Astrocyte (in vitro differentiated cells and primary cell): ENCODE data around the gene SLC28A3. TPM values are rescaled to one million over a fixed set of nuclear protein-coding genes. Genes with fewer than 3 reads are reported as not detected.

Source experiments
- DNase-seq: peaks from one replicate; pipeline ENCODE4 v3.0.0-alpha.2; 2010; ENCODE audit warnings: low read depth
- FAIRE-seq: peaks from 2 replicates; lab custom pipeline; 2011; peaks lifted over from hg19 to GRCh38; lab: Jason Lieb, UNC
- H2AFZ ChIP-seq: 2 replicates; pipeline ENCODE4 v1.6.0; 2012; ENCODE audit warnings: low read depth, low read length, inconsistent platforms
- H3K27ac ChIP-seq: 2 replicates; pipeline ENCODE4 v1.5.1; 2011; ENCODE audit warnings: low read depth, low read length, inconsistent platforms
- H3K27me3 ChIP-seq: 2 replicates; pipeline ENCODE4 v1.6.0; 2011; ENCODE audit warnings: low read length, inconsistent platforms; ENCODE audit not compliant: insufficient read depth
- H3K36me3 ChIP-seq: 2 replicates; pipeline ENCODE4 v1.5.1; 2011; ENCODE audit warnings: low read length, inconsistent platforms; ENCODE audit not compliant: insufficient read depth
- H3K4me1 ChIP-seq: 2 replicates; pipeline ENCODE4 v1.5.1; 2011; ENCODE audit warnings: low read length, inconsistent platforms; ENCODE audit not compliant: insufficient read depth
- H3K4me2 ChIP-seq: 2 replicates; pipeline ENCODE4 v1.6.0; 2012; ENCODE audit warnings: low read length, inconsistent platforms
- H3K4me3 ChIP-seq: 2 replicates; pipeline ENCODE4 v1.5.1; 2011; ENCODE audit warnings: low read depth, mild to moderate bottlenecking, low read length, inconsistent platforms; ENCODE audit not compliant: insufficient read depth
- H3K79me2 ChIP-seq: 2 replicates; pipeline ENCODE4 v1.6.0; 2012; ENCODE audit warnings: mild to moderate bottlenecking, low read length, inconsistent platforms; ENCODE audit not compliant: insufficient read depth
- H3K9ac ChIP-seq: 2 replicates; pipeline ENCODE4 v1.6.0; 2012; ENCODE audit warnings: mild to moderate bottlenecking, low read length, inconsistent platforms
- H3K9me3 ChIP-seq: 2 replicates; pipeline ENCODE4 v1.5.1; 2012; ENCODE audit warnings: low read depth, mild to moderate bottlenecking, low read length, inconsistent platforms; ENCODE audit not compliant: insufficient read depth
- H4K20me1 ChIP-seq: 2 replicates; pipeline ENCODE4 v1.6.0; 2012; ENCODE audit warnings: low read length, inconsistent platforms; ENCODE audit not compliant: insufficient read depth
- H3K27ac Mint-ChIP-seq: one replicate; pipeline ENCODE4 v1.8.0; 2021; ENCODE audit warnings: mild to moderate bottlenecking, mixed read lengths; ENCODE audit not compliant: unreplicated experiment
- H3K27me3 Mint-ChIP-seq: one replicate; pipeline ENCODE4 v1.8.0; 2021; ENCODE audit warnings: low read depth, mixed read lengths; ENCODE audit not compliant: unreplicated experiment
- H3K36me3 Mint-ChIP-seq: one replicate; pipeline ENCODE4 v1.8.0; 2021; ENCODE audit warnings: low read depth, mixed read lengths; ENCODE audit not compliant: unreplicated experiment
- H3K4me1 Mint-ChIP-seq: one replicate; pipeline ENCODE4 v1.8.0; 2021; ENCODE audit warnings: low read depth, mixed read lengths; ENCODE audit not compliant: unreplicated experiment
- H3K4me3 Mint-ChIP-seq: one replicate; pipeline ENCODE4 v1.8.0; 2021; ENCODE audit warnings: mild to moderate bottlenecking, moderate library complexity, mixed read lengths; ENCODE audit not compliant: unreplicated experiment
- H3K9me3 Mint-ChIP-seq: one replicate; pipeline ENCODE4 v1.8.0; 2021; ENCODE audit warnings: mild to moderate bottlenecking, mixed read lengths; ENCODE audit not compliant: unreplicated experiment
- EZH2 ChIP-seq: IDR thresholded peaks from 2 replicates; pipeline ENCODE4 v1.6.1; 2012; ENCODE audit warnings: mild to moderate bottlenecking, low read length, inconsistent platforms; ENCODE audit not compliant: insufficient read depth
- total RNA-seq: library from RNA; stranded (reverse); gene quantifications from 2 replicates; pipeline ENCODE4 v1.2.1, GENCODE V29; 2021
- TF ChIP-seq, protein P1 (sequence below): IDR thresholded peaks from 2 replicates; pipeline ENCODE4 v1.5.1; 2011; ENCODE audit warnings: low read depth, mild to moderate bottlenecking, inconsistent platforms, low read length, moderate library complexity; ENCODE audit not compliant: insufficient read depth

Gene SLC28A3
- total RNA-seq, 1 donor from 2014 or later: 0.30 TPM

GRCh38 chr9:84343111-84343521 lies 2.6 kb upstream of the SLC28A3 start:
- no peak overlapping the region for H3K9ac ChIP-seq
- H3K36me3 Mint-ChIP-seq: no peaks in the 10 kb centered on the region
- peak overlapping the region; percentile 32 for H3K4me2 ChIP-seq
- FAIRE-seq (no peak), DNase-seq (peak; percentile 78)
- H3K4me1 ChIP-seq: peaks cover 9% of the 10 kb centered on the region
- H3K36me3 ChIP-seq: no peaks in the 10 kb centered on the region
- no peaks in the 10 kb centered on the region for H3K79me2 ChIP-seq
- no peaks in the 10 kb centered on the region for H3K9me3 Mint-ChIP-seq
- no peaks in the 10 kb centered on the region for H3K9me3 ChIP-seq
- H4K20me1 ChIP-seq: no peaks in the 10 kb centered on the region
- peaks cover 5% of the 10 kb centered on the region for H3K27me3 Mint-ChIP-seq
- no peak overlapping the region for H3K27ac Mint-ChIP-seq
- H3K4me1 Mint-ChIP-seq: no peaks in the 10 kb centered on the region
- H2AFZ ChIP-seq: no peak overlapping the region
- no peak for TF ChIP-seq EZH2
- TF ChIP-seq, protein P1, sequence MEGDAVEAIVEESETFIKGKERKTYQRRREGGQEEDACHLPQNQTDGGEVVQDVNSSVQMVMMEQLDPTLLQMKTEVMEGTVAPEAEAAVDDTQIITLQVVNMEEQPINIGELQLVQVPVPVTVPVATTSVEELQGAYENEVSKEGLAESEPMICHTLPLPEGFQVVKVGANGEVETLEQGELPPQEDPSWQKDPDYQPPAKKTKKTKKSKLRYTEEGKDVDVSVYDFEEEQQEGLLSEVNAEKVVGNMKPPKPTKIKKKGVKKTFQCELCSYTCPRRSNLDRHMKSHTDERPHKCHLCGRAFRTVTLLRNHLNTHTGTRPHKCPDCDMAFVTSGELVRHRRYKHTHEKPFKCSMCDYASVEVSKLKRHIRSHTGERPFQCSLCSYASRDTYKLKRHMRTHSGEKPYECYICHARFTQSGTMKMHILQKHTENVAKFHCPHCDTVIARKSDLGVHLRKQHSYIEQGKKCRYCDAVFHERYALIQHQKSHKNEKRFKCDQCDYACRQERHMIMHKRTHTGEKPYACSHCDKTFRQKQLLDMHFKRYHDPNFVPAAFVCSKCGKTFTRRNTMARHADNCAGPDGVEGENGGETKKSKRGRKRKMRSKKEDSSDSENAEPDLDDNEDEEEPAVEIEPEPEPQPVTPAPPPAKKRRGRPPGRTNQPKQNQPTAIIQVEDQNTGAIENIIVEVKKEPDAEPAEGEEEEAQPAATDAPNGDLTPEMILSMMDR: no peak
- peak overlapping the region; percentile 30 for H3K27ac ChIP-seq
- no peaks in the 10 kb centered on the region for H3K27me3 ChIP-seq
- no peak overlapping the region for H3K4me3 Mint-ChIP-seq
- H3K4me3 ChIP-seq: no peak overlapping the region

DNA sequence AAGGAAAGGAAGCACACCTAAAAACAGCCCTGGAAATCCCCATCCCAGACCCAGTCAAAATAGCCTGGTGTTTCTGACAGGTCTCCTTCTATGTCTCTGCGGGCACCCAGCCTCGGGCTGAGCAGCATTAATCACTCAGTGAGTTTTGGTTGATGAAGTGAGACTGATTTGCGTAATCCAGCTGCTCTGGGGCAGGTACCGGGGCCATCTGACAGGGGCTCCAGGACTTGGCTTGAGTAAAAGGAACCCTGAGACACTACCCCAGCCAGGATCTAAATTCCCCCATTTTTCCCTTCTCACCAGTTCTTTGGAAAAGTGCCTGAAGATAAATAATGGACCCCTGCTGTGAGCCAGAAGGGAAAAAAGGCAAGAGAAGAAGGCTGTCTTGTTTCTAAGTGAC lies 596 bp downstream of the SLC28A3 start:
- H3K4me3 ChIP-seq: no peak overlapping the region
- no peaks in the 10 kb centered on the region for H3K36me3 Mint-ChIP-seq
- FAIRE-seq: no peak

GRCh38 chr9:84339503-84339902 lies 1.1 kb downstream of the SLC28A3 start:
- peaks cover 9% of the 10 kb centered on the region for H3K4me1 ChIP-seq
- no peaks in the 10 kb centered on the region for H4K20me1 ChIP-seq
- Mint-ChIP-seq H3K9me3 (no peaks in the 10 kb centered on the region), H3K4me1 (no peaks in the 10 kb centered on the region), H3K27ac (no peak overlapping the region), H3K36me3 (no peaks in the 10 kb centered on the region), H3K4me3 (no peak overlapping the region), H3K27me3 (peaks cover 5% of the 10 kb centered on the region)
- H3K27me3 ChIP-seq: peaks cover 2% of the 10 kb centered on the region
- no peaks in the 10 kb centered on the region for H3K79me2 ChIP-seq
- no peak overlapping the region for H3K4me2 ChIP-seq
- no peaks in the 10 kb centered on the region for H3K9me3 ChIP-seq
- H3K9ac ChIP-seq: no peak overlapping the region
- no peaks in the 10 kb centered on the region for H3K36me3 ChIP-seq
- no peak for TF ChIP-seq EZH2
- TF ChIP-seq, protein P1: no peak
- no peak overlapping the region for H3K27ac ChIP-seq
- no peak overlapping the region for H2AFZ ChIP-seq
- no peak overlapping the region for H3K4me3 ChIP-seq
- DNase-seq (no peak), FAIRE-seq (no peak)

More for the DNA sequence above, 596 bp downstream of the SLC28A3 start:
- no peaks in the 10 kb centered on the region for H3K9me3 ChIP-seq
- Mint-ChIP-seq H3K27ac (no peak overlapping the region), H3K27me3 (peaks cover 5% of the 10 kb centered on the region), H3K9me3 (no peaks in the 10 kb centered on the region), H3K4me1 (no peaks in the 10 kb centered on the region), H3K4me3 (no peak overlapping the region)
- H3K79me2 ChIP-seq: no peaks in the 10 kb centered on the region
- H2AFZ ChIP-seq: no peak overlapping the region
- no peaks in the 10 kb centered on the region for H3K27me3 ChIP-seq
- no peaks in the 10 kb centered on the region for H4K20me1 ChIP-seq
- H3K9ac ChIP-seq: no peak overlapping the region
- peak overlapping the region; percentile 21 for H3K4me2 ChIP-seq
- peaks cover 9% of the 10 kb centered on the region for H3K4me1 ChIP-seq
- no peak for DNase-seq
- no peak overlapping the region for H3K27ac ChIP-seq
- TF ChIP-seq, protein P1: no peak
- TF ChIP-seq EZH2: no peak
- H3K36me3 ChIP-seq: no peaks in the 10 kb centered on the region
